ENCODE results near the gene TLE7.

TLE7 gene

DNA sequence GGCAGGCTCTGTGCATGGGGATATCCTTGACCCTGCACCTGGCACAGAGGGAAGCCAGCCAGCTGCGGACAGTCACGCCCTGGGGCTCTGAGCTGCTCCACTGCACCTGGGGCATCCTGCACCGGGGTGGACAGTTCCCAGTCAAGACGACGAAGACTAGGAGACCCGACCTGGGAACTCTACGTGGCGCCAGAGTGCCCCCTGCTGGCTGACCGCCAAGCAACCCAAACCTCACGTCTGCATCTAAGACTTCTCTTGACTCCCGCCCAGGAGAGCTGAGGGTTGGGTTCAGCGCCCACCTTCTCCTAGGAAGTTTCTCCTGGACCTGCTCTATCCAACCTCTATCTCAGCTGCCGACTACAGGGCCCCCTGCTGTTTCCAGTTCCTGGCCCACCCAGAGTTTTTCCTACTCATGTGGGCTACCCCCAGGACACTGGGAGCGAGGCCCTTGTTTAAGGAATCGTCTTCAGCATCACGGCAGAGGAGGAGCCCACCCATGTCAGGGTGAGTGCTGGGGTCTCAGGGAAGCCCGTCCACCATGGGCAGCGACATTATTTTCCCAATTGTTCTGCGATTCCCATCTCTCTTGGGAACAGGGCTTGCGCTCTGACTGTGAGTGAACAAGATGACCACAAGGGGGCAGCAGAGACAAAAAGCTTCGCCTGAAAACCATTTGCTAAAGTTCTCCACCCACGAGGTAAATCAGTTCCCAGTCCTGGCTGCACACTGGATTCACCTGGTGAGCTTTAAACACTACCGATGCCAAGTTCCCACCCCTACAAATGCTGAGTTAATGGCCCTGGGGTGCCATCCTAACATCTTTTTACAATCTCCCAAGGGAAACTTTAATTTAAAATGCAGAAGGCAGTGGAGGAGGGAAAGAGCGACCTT, 29.3 kb downstream of the TLE7 start:
- peak; percentile 35 for DNase-seq (ENCODE audit: low read depth)

DNA sequence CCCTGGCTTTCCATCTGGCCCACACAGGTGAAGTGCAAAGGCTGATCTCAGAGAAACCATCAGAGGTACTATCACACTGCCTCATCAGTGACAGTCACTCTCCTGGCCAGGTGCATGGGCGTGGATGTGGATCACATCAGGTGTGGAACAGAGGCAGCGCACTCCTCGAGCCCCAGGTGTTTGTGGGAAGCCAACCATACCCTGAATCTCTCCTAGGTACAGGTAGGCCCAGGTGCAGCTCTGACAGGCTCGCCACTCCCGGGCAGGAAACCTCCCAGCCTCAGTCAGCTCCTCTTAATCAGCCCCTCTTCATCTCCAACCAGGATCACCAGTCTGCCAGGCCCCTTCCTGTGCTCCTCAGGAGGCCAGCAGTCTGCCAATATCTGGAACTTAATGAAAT, 31.7 kb downstream of the TLE7 start:
- no peak for DNase-seq (ENCODE audit: low read depth)

GRCh38 chr16:71409011-71409775, 32.7 kb downstream of the TLE7 start:
- no peak for DNase-seq (ENCODE audit: low read depth)

DNA sequence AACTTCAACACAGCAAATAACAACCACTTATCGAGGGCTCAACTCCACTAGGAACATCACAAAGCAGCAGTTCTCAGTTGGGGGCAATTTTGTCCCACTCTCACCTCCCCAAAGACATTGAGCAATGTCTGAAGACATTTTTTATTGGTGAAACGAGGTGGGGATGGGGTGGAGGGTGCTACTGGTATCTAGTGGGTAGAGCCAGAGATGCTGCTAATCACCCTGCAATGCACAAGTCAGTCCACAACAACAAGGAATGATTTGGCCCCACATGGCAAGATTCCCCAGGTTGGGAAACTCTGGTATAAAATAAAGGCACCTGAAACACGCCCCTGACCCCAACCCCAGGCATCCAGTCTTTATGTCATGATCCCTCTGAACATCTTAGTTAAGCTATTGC, 33.3 kb downstream of the TLE7 start:
- DNase-seq (ENCODE audit: low read depth): no peak

DNA sequence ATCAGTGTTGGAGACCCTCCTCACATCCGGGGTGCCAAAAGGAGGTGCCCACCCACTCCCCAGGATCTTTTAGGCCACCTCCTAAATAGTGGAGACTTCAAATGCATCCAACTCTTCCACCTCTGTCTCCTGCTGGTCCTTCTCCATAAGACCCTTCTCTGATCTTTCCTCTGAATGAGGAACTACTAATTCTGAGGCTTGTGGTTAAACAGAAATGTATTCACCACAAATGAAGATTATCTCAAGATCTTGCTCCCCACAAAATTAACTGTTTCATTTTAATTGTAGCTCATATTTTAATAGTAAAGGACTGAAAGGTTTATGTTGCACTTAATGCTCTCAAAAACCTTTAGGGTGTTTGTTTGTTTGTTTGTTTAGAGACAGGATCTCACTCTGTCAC, 34.1 kb downstream of the TLE7 start:
- no peak for DNase-seq (ENCODE audit: low read depth)

GRCh38 chr16:71406724-71407123, 35.1 kb downstream of the TLE7 start:
- DNase-seq (ENCODE audit: low read depth): no peak

- no peak for DNase-seq (ENCODE audit: low read depth)
Observed at GRCh38 chr16:71406316-71406715, 35.5 kb downstream of the TLE7 start.

- DNase-seq (ENCODE audit: low read depth): no peak
Observed at GRCh38 chr16:71404364-71404763, 37.5 kb downstream of the TLE7 start.

GRCh38 chr16:71402674-71403073, 39.2 kb downstream of the TLE7 start:
- DNase-seq (ENCODE audit: low read depth): no peak

GRCh38 chr16:71402007-71402406, 39.8 kb downstream of the TLE7 start:
- DNase-seq (ENCODE audit: low read depth): no peak

DNA sequence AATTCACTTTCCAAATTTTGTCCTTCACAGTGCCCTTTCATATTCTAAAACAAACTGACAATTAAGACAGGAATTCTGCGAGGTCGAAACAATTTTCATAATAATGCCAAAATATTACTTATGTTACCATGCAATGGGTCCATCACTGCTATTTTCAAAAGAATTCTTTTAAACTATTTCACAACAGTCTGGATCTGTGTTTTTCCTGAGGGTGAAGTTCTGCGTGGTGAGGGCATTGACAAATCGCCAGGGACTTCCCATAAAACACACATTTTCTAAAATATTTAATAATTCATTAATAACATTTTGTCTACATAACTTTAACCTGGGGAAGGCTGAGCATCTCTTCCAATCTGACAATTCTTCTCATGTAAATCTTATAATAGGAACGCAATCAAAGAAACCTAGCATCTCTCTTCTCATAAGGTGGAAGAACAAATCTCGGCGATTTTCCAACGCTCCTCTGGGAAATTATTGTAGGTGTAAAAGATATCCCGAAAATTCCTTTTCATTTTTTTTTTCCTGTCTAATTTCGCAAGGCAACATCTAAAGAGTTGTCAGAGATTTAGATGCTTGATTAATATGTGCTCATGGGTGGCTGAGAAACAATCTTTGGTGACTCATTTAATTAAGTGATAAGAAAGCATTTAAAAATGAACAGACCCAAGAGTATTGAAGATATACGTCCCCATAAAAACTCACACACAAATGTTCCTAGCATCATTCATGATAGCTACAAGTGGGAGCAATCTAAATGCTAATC, 41.9 kb downstream of the TLE7 start:
- no peak for DNase-seq (ENCODE audit: low read depth)

DNA sequence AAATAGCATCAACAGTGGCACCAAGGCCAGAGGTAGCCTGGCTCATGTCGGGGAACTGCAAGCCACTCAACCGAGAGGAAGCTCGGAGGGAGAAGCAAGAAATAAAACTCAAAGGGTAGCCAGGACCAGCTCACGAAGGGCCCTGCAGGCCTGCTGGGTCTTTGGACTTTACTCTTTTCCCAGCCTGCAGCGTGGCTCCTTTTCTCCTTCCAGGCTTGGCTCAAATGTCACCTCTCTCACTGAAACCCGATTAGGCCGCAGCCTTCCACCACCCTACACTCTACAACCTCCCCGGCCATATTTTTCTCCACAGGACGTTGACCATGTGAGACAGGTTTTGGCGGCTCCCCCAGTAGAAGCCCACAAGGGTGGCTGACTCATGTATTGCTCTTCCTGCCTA, 45.3 kb downstream of the TLE7 start:
- DNase-seq (ENCODE audit: low read depth): no peak

- DNase-seq (ENCODE audit: low read depth): no peak
Observed at GRCh38 chr16:71389330-71389729, 52.5 kb downstream of the TLE7 start.

DNA sequence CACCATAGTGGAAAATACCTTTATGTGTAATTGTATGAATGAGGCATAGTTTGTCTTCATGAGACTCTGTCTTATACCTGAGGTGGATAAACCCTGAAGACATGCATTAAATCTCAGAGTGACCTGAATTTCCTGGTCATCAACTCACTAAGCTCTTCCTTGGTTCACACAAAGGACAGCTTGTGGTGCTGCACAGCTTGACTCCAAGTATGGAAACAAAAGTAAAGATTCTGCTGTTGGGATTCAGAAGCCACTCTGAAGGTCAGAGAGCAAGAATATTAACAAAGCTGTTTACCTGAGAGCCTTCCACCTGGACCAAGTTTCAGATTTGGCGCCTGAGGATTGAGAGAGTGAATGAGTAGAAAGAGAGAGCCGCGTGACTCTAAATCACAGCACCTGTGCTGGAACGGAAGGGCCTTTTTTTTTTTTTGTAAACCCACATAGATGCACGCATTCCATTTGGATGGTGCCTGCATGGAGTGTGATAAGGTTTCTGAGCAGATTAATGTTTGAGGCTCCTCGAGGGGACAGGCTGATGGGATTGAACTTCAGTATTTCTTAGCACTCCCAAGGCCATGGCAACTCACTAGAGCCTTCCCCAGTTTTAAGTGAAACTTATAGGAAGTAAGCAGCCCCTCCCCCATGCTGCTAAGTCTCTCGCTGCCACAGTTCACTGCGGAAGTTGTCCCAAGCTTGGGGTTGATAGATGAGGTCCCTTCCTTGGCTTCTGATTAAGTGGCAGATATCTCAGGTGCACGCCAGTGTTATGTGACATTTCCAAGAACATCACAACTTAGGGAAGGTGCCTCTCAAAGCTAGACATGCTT, 54.6 kb downstream of the TLE7 start:
- DNase-seq (ENCODE audit: low read depth): no peak

- DNase-seq (ENCODE audit: low read depth): no peak
Observed at GRCh38 chr16:71384073-71384724, 57.7 kb downstream of the TLE7 start.

DNA sequence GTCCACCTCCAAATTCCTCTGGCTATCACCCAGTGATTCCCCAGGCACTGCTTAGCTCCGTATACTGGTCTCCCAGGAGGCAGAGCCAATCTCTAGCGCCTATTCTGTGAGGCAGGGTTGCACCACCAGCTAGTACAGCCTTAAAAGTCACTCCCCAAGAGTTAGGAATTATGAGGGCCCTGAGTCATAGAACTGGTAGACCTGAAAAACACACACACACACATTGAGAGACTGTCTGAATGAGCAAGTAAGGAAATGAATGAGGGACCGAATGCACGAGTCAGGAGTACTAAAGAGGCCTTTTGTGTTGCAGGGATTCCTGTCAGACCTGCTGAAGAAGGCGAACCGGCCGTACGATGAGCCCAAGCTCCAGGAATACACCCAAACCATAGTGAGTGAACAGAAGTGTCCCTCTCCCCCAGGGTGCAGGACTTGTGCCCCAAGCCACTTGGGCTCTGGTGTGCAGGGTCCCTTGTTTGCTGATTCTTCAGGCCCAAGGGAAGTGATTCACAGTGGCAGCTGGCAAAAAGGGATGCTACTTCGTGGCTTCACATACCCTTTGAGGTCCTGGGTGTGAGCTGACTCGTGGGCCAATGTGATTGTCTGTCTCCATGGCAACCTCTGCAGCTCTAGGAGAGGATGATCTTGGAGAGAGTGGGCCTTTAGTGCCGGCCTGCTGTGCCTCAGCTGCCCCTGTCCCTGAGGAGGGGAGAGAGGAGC, 58.6 kb downstream of the TLE7 start:
- no peak for DNase-seq (ENCODE audit: low read depth)

GRCh38 chr16:71380831-71381230, 61.0 kb downstream of the TLE7 start:
- no peak for DNase-seq (ENCODE audit: low read depth)
